Activated CD4-positive, alpha-beta T cell treated with anti-CD3 and anti-CD28 coated beads for 36 hours (primary cell): ENCODE measurements around the gene UCHL5. TPM values are rescaled to one million over a fixed set of nuclear protein-coding genes. Genes with fewer than 3 reads are reported as not detected.
"Not testable (repeated sequence)": the region's sequence is repeated elsewhere in the genome, so short reads cannot be mapped to it uniquely, and the experiment has no call there.

ENCODE experiments used
- ATAC-seq: fragments of 200-7000 bp; cut with Tn5 transposase; one replicate; pipeline ENCODE4 v1.10.0; 2021; ENCODE audit warnings: mild to moderate bottlenecking, moderate library complexity
- CTCF ChIA-PET: fragments of 350-600 bp; sonication (Branson Sonifier 250); formaldehyde crosslinking; loops from one replicate; lab custom pipeline; 2021; ENCODE audit warnings: antibody characterized with exemption; lab: Charles Lee
- POLR2A ChIA-PET: fragments of 350-600 bp; sonication (Branson Sonifier 250); formaldehyde crosslinking; loops from one replicate; lab custom pipeline; 2021; ENCODE audit warnings: antibody characterized with exemption, inconsistent platforms; lab: Charles Lee
- DNase-seq: peaks from one replicate; pipeline ENCODE4 v3.0.0-alpha.2; 2020
- H3K27ac Mint-ChIP-seq: one replicate; pipeline ENCODE4 v1.8.0; 2021; ENCODE audit warnings: mixed read lengths
- H3K27me3 Mint-ChIP-seq: one replicate; pipeline ENCODE4 v1.8.0; 2021; ENCODE audit warnings: mixed read lengths
- H3K36me3 Mint-ChIP-seq: one replicate; pipeline ENCODE4 v1.8.0; 2021; ENCODE audit warnings: low read depth, mixed read lengths
- H3K4me1 Mint-ChIP-seq: one replicate; pipeline ENCODE4 v1.8.0; 2021; ENCODE audit warnings: mixed read lengths
- H3K4me3 Mint-ChIP-seq: one replicate; pipeline ENCODE4 v1.8.0; 2021; ENCODE audit warnings: mild to moderate bottlenecking, moderate library complexity, mixed read lengths
- H3K9me3 Mint-ChIP-seq: one replicate; pipeline ENCODE4 v1.8.0; 2021; ENCODE audit warnings: low read depth, mixed read lengths
- intact Hi-C, 2 experiments: fragments of 100-400 bp; cut with DNase I in 1 of 2; cut with micrococcal nuclease in 1 of 2; formaldehyde crosslinking; loops; one replicate each; pipeline versions ENCODE4 v1.14.2 to v1.15.1; 2022 to 2024; cut with DNase I, micrococcal nuclease
- total RNA-seq, 2 experiments: library from RNA; stranded (reverse); gene quantifications; one replicate each; pipeline ENCODE4 v1.2.3, GENCODE V29; 2021

Gene UCHL5
- total RNA-seq, 2 experiments from 2014 or later: 94.5 to 141 TPM

DNA sequence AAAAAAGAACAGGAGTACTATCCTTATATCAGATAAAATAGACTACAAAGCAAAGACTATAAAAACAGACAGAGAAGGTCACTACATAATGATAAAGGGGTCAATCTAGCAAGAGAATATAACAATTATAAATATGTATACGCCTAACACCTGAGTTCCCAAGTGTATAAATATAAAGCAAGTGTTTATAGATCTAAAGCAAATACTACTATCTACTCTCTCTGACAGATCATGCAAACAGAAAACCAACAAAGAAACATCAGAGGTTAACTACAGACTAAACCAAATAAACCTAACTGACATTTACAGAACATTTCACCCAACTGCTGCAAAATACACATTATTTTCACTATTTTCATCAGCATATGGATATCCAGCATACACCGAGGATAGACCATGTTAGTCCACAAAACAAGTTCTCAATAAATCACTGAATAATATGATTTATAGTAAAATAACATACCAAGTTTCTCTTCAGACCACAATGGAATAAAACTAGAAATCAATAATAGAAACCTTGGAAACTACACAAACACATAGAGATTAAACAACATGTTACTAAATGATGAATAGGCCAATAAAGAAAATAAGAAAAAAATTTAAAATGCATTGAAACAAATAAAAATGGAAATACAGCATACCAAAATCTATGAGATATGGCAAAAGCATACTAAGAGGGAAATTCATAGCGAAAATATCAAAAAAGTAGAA is 22.7 kb downstream of the UCHL5 start:
- DNase-seq (no peak), ATAC-seq (no peak)
- CTCF ChIA-PET: no interaction called here
- POLR2A ChIA-PET: no interaction called here
- Mint-ChIP-seq H3K4me1 (peaks cover 22% of the 10 kb centered on the region), H3K27me3 (no peaks in the 10 kb centered on the region), H3K27ac (no peak overlapping the region), H3K4me3 (no peak overlapping the region), H3K36me3 (peaks cover 39% of the 10 kb centered on the region), H3K9me3 (no peaks in the 10 kb centered on the region)
- intact Hi-C loops: no loop called here

DNA sequence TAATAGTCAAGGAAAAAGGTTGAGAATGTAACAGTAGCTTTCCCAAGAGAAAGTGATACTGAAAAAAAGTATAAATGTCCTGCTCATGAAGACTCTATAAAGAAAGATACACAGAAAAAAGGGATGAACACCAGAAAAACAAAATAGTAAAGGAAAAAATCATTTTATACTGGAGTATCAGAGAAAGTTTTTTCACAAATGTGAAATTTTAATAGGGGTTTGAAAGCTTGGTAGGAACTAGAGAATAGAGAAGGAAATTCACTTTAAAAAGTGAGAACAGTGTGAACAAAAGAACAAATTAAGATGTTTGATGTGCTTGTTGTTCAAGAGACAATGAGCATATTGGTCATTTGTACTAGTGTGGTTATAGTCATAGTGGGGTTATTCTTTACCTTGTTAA is 25.6 kb downstream of the UCHL5 start:
- peaks cover 20% of the 10 kb centered on the region for H3K4me1 Mint-ChIP-seq
- DNase-seq (no peak), ATAC-seq (no peak)
- intact Hi-C loops: no loop called here
- H3K4me3 Mint-ChIP-seq: no peak overlapping the region
- POLR2A ChIA-PET: no interaction called here
- H3K36me3 Mint-ChIP-seq: peaks cover 29% of the 10 kb centered on the region
- CTCF ChIA-PET: interaction anchor here (0.6 to 0.9 kb wide), 2 partner anchors 237 to 1031 kb away, joined by 3 read pairs; no protein-coding TSS in a partner anchor
- no peak overlapping the region for H3K27ac Mint-ChIP-seq
- no peaks in the 10 kb centered on the region for H3K9me3 Mint-ChIP-seq
- no peaks in the 10 kb centered on the region for H3K27me3 Mint-ChIP-seq

GRCh38 chr1:193032643-193033427 is 26.3 kb downstream of the UCHL5 start:
- H3K9me3 Mint-ChIP-seq, ATAC-seq, H3K4me3 Mint-ChIP-seq, H3K27ac Mint-ChIP-seq, intact Hi-C loops, POLR2A ChIA-PET, DNase-seq, H3K27me3 Mint-ChIP-seq: not testable (repeated sequence)
- H3K4me1 Mint-ChIP-seq: peaks cover 19% of the 10 kb centered on the region
- peaks cover 28% of the 10 kb centered on the region for H3K36me3 Mint-ChIP-seq
- CTCF ChIA-PET: interaction anchor here (0.7 to 1.1 kb wide), 4 partner anchors 48 to 236 kb away, joined by 3 to 7 read pairs (median 3); no protein-coding TSS in a partner anchor

DNA sequence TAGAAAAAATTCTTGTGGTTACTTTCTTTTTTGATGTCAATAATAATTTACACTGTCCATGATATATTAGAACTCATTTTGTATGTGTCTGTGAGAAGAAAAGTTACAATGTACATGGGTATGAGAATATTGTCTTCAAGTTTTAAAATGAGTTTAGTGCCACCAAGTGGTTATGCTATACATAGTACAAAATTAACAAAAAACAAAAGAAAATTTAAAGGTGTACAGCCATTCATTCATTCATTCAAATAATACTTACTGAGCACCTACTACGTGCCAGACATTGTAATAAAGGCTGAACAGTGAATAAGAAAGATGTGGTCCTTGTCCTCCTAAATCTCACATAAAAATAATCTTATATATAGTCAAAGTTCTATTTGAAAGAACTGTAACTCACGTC is 27.7 kb downstream of the UCHL5 start:
- ATAC-seq (no peak), DNase-seq (no peak)
- intact Hi-C loops: no loop called here
- Mint-ChIP-seq H3K27me3 (no peaks in the 10 kb centered on the region), H3K36me3 (peaks cover 24% of the 10 kb centered on the region), H3K4me3 (no peak overlapping the region), H3K9me3 (no peaks in the 10 kb centered on the region), H3K27ac (no peak overlapping the region), H3K4me1 (peaks cover 9% of the 10 kb centered on the region)
- CTCF ChIA-PET: interaction anchor here (1.0 to 1.1 kb wide), 2 partner anchors 224 to 229 kb away, joined by 3 to 7 read pairs; no protein-coding TSS in a partner anchor
- POLR2A ChIA-PET: no interaction called here

DNA sequence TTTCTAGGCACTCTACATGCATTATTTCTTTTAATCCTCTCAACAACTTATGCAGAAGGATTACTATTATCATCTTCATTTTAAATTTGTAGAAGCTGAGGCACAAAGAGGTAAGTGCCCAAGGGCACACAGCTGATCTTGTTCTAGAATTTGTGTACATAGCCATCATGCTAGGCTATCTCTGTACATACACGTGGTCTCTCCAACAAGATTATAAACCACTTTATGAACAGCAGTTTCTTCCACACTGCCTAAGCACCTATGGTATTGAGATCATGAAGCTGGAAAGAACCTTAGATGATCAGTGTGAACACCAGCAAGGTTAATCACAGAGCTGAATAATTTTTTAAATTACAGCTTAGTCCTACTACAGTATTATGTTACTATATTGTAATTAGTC is 28.9 kb downstream of the UCHL5 start:
- Mint-ChIP-seq H3K27ac (no peak overlapping the region), H3K9me3 (no peaks in the 10 kb centered on the region), H3K36me3 (peaks cover 32% of the 10 kb centered on the region), H3K4me3 (no peak overlapping the region), H3K4me1 (peaks cover 11% of the 10 kb centered on the region), H3K27me3 (no peaks in the 10 kb centered on the region)
- intact Hi-C loops: no loop called here
- ChIA-PET POLR2A (interaction anchor here (0.5 to 0.6 kb wide), 2 partner anchors 18 to 765 kb away, joined by 3 read pairs; no protein-coding TSS in a partner anchor), CTCF (interaction anchor here (1.3 to 1.8 kb wide), 4 partner anchors 11 to 223 kb away, joined by 3 to 8 read pairs (median 4); no protein-coding TSS in a partner anchor)
- ATAC-seq (no peak), DNase-seq (no peak)

DNA sequence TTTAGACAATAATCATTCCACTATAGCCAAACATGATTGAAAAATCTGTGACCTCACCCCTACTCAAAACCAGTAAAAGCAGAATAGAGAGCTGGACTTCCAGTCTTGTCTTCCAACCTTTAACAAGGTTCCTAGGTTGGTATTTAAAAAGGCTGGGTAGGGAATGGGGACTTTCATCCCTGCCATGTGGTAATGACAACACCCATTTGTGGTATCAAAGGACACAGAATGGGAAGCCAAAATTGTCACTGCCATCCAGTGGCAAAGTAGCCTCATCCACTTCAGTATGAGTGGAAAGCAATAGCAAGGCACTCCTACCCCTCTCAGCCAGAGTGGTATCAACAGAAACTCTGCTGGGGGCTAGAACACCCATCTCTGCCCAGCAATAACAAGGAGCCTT is 33.9 kb downstream of the UCHL5 start:
- H3K9me3 Mint-ChIP-seq: no peaks in the 10 kb centered on the region
- H3K27ac Mint-ChIP-seq: no peak overlapping the region
- no peak overlapping the region for H3K4me3 Mint-ChIP-seq
- H3K36me3 Mint-ChIP-seq: peaks cover 23% of the 10 kb centered on the region
- POLR2A ChIA-PET: no interaction called here
- DNase-seq: no peak
- CTCF ChIA-PET: interaction anchor here (0.7 kb wide), 1 partner anchor 222 kb away, joined by 3 read pairs; no protein-coding TSS in a partner anchor
- intact Hi-C loops: no loop called here
- ATAC-seq: no peak
- peaks cover 5% of the 10 kb centered on the region for H3K4me1 Mint-ChIP-seq
- H3K27me3 Mint-ChIP-seq: no peaks in the 10 kb centered on the region

DNA sequence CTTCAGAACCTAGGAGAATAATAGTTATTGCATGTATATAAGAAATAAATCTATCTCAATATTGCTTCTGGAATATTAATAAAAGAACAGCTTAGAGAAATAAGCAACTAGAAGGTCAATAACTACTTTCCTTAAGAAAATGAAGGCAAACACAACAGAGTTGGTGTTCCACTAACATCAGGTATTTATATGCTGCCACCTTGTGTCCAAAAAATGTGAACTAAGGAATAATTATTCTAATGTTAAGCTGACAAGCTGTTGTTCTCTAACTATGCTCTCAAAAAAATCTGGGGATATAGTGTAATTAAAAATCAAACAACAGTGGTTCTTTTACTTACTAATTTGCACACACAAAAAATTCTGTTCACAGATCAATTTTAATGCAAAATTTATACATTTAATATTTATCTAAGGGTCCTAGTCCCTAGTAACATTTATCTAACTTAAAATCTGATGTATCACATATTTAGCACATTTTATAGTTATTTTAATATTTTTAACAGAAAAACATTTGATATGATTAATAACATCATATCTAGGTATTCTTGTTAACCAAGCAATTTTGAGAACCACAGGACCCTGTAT is 39.6 kb downstream of the UCHL5 start:
- ChIA-PET CTCF (interaction anchor here (0.5 to 2.8 kb wide), 17 partner anchors 11 to 545 kb away, joined by 3 to 46 read pairs (median 3); partner anchors contain the start of gene RGS2), POLR2A (interaction anchor here (0.6 kb wide), 1 partner anchor 89 kb away, joined by 3 read pairs; no protein-coding TSS in a partner anchor)
- H3K4me3 Mint-ChIP-seq: no peak overlapping the region
- H3K36me3 Mint-ChIP-seq: peaks cover 13% of the 10 kb centered on the region
- intact Hi-C loops: loop anchor here (1.0 to 2.0 kb wide), 4 partner anchors 212 to 545 kb away; no protein-coding TSS in a partner anchor
- DNase-seq (no peak), ATAC-seq (no peak)
- no peaks in the 10 kb centered on the region for H3K27me3 Mint-ChIP-seq
- no peak overlapping the region for H3K27ac Mint-ChIP-seq
- no peaks in the 10 kb centered on the region for H3K9me3 Mint-ChIP-seq
- H3K4me1 Mint-ChIP-seq: no peaks in the 10 kb centered on the region

DNA sequence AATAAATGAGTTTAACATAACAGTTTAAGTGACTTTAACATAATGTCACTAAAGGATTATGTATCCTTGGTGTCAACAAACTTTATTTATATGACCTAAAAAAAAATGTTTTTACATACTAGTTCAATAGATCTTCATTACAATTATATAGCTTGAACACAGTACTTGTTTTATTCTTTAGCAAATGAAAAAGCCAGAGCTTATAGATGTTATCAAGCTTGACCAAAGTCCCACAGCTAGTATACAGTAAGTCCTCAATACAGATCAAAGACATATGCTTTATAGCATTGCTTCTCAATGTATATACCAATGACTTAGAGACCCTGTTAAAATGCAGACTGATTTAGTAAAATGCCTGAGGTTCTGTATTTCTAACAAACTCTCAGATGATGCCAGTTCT is 42.4 kb downstream of the UCHL5 start:
- Mint-ChIP-seq H3K4me1 (no peaks in the 10 kb centered on the region), H3K9me3 (no peaks in the 10 kb centered on the region), H3K4me3 (no peak overlapping the region), H3K36me3 (peaks cover 5% of the 10 kb centered on the region), H3K27ac (no peak overlapping the region), H3K27me3 (no peaks in the 10 kb centered on the region)
- POLR2A ChIA-PET: no interaction called here
- ATAC-seq (no peak), DNase-seq (no peak)
- CTCF ChIA-PET: interaction anchor here (1.5 to 3.1 kb wide), 2 partner anchors 163 to 211 kb away, joined by 3 to 12 read pairs; no protein-coding TSS in a partner anchor
- intact Hi-C loops: no loop called here

DNA sequence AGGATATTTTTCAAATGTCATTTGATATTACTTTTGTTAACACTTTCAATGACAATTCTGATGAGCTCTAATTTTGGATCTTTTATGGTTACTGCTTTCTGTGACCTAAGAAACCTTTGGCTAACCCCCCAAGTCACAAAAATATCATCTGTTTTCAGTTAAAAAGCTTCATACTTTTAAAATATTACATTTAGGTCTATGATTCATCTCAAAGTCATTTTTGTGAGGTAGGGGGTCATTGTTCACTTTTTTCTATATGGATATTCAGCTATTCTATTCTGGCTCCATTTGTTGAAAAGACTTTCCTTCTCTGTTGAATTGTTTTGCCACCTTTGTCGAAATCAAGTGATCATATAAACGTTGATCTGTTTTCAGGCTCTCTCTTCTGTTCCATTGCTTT is 44.8 kb downstream of the UCHL5 start:
- Mint-ChIP-seq H3K27ac (no peak overlapping the region), H3K4me3 (no peak overlapping the region), H3K4me1 (no peaks in the 10 kb centered on the region), H3K27me3 (no peaks in the 10 kb centered on the region), H3K36me3 (peaks cover 4% of the 10 kb centered on the region), H3K9me3 (no peaks in the 10 kb centered on the region)
- ATAC-seq: no peak
- ChIA-PET POLR2A (no interaction called here), CTCF (interaction anchor here (0.7 to 3.1 kb wide), 7 partner anchors 10 to 430 kb away, joined by 3 to 12 read pairs (median 3); no protein-coding TSS in a partner anchor)
- no peak for DNase-seq
- intact Hi-C loops: no loop called here

DNA sequence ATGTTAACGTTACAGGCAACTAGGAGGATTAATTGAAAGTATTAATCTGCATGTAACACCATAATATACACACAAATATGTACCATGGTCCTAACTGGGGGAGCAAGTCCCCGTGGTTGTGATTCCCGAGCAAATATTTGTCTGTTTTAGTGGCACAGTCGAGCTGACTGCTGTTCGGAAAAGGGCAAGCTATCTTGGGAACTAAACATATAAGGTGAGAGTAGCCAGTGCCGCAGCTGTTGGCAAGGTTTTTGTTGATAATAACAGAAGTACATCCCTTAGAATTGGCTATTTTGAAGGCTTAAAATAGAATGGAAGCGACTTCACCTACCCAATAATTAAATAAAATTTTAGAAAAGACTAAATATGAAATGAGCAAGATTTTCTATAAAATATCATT is 45.5 kb downstream of the UCHL5 start:
- DNase-seq (no peak), ATAC-seq (no peak)
- ChIA-PET POLR2A (no interaction called here), CTCF (interaction anchor here (0.7 to 3.1 kb wide), 5 partner anchors 9 to 429 kb away, joined by 3 to 12 read pairs (median 3); no protein-coding TSS in a partner anchor)
- H3K4me3 Mint-ChIP-seq: no peak overlapping the region
- no peaks in the 10 kb centered on the region for H3K27me3 Mint-ChIP-seq
- H3K36me3 Mint-ChIP-seq: peaks cover 4% of the 10 kb centered on the region
- intact Hi-C loops: no loop called here
- H3K27ac Mint-ChIP-seq: no peak overlapping the region
- no peaks in the 10 kb centered on the region for H3K4me1 Mint-ChIP-seq
- no peaks in the 10 kb centered on the region for H3K9me3 Mint-ChIP-seq

DNA sequence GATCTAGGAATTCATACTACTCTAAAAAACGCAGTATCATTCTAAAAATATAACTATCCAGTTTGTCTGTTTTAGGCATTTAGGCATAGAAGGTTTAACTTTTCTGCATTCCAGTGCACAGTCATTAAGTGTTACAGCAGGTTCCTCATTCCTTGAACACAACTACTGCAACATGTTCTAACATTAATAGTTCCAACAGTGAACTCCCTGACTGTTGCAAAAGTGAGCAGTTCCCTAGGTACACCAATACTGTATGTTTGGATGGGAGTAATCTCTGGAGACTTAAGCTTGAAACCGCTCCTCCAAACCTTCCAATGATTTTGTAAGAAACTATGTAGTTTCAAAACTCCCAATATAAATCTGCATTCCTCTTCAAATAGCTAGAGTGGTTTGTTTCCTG is 46.2 kb downstream of the UCHL5 start:
- Mint-ChIP-seq H3K27ac (no peak overlapping the region), H3K27me3 (no peaks in the 10 kb centered on the region), H3K9me3 (no peaks in the 10 kb centered on the region), H3K4me1 (no peaks in the 10 kb centered on the region), H3K36me3 (peaks cover 2% of the 10 kb centered on the region), H3K4me3 (no peak overlapping the region)
- DNase-seq: no peak
- ATAC-seq: no peak
- intact Hi-C loops: no loop called here
- CTCF ChIA-PET: no interaction called here
- POLR2A ChIA-PET: no interaction called here
